GM23248 (cell line): ENCODE measurements around the gene RAB18. TPM values are rescaled to one million over a fixed set of nuclear protein-coding genes. Genes with fewer than 3 reads are reported as not detected.
A peak's percentile ranks its signal among the peaks of the same experiment; 100 is the strongest.

Source experiments
- DNase-seq: peaks from one replicate; pipeline ENCODE4 v3.0.0-alpha.2; 2015
- H2AFZ ChIP-seq: fragments of 200-600 bp; sonication (generic); 2 replicates; pipeline ENCODE4 v1.6.1; 2016; ENCODE audit warnings: antibody characterized with exemption
- H3F3A ChIP-seq: fragments of 200-600 bp; sonication (generic); 2 replicates; pipeline ENCODE4 v1.6.1; 2016; ENCODE audit warnings: mild to moderate bottlenecking, antibody characterized with exemption, mixed run types; ENCODE audit not compliant: insufficient read depth
- H3K27ac ChIP-seq: fragments of 200-600 bp; sonication (generic); 2 replicates; pipeline ENCODE4 v1.5.1; 2016; ENCODE audit warnings: mild to moderate bottlenecking
- H3K27me3 ChIP-seq: fragments of 200-600 bp; sonication (generic); replicated peaks from 2 replicates; pipeline ENCODE4 v1.6.1; 2016; ENCODE audit warnings: mild to moderate bottlenecking; ENCODE audit not compliant: insufficient read depth
- H3K36me3 ChIP-seq: fragments of 200-600 bp; sonication (generic); 2 replicates; pipeline ENCODE4 v1.6.1; 2016; ENCODE audit warnings: low read depth, mild to moderate bottlenecking
- H3K4me1 ChIP-seq: fragments of 200-600 bp; sonication (generic); 2 replicates; pipeline ENCODE4 v1.6.1; 2016; ENCODE audit warnings: mild to moderate bottlenecking; ENCODE audit not compliant: insufficient read depth
- H3K4me2 ChIP-seq: fragments of 200-600 bp; sonication (generic); one replicate; pipeline ENCODE4 v1.6.1; 2016; ENCODE audit warnings: mild to moderate bottlenecking; ENCODE audit not compliant: unreplicated experiment
- H3K4me3 ChIP-seq: fragments of 200-600 bp; sonication (generic); 2 replicates; pipeline ENCODE4 v1.5.1; 2016; ENCODE audit warnings: mild to moderate bottlenecking
- H3K79me2 ChIP-seq: fragments of 200-600 bp; sonication (generic); 2 replicates; pipeline ENCODE4 v1.6.1; 2016; ENCODE audit warnings: mild to moderate bottlenecking; ENCODE audit not compliant: insufficient read depth
- H3K9ac ChIP-seq: fragments of 200-600 bp; sonication (generic); 2 replicates; pipeline ENCODE4 v1.6.1; 2016; ENCODE audit warnings: mild to moderate bottlenecking
- H3K9me2 ChIP-seq: fragments of 200-600 bp; sonication (generic); 2 replicates; pipeline ENCODE4 v1.6.1; 2016; ENCODE audit warnings: mixed run types, mild to moderate bottlenecking, moderate library complexity; ENCODE audit not compliant: insufficient read depth
- H3K9me3 ChIP-seq: fragments of 200-600 bp; sonication (generic); one replicate; pipeline ENCODE4 v1.6.1; 2017; ENCODE audit warnings: low read depth
- H4K20me1 ChIP-seq: fragments of 200-600 bp; sonication (generic); 2 replicates; pipeline ENCODE4 v1.6.0; 2016; ENCODE audit not compliant: insufficient read depth
- EZH2 ChIP-seq: fragments of 200-600 bp; sonication (generic); IDR thresholded peaks from 2 replicates; pipeline ENCODE4 v1.6.1; 2018; ENCODE audit warnings: antibody characterized with exemption, mild to moderate bottlenecking; ENCODE audit not compliant: insufficient read depth, poor library complexity, severe bottlenecking
- EZH2phosphoT487 ChIP-seq: fragments of 200-600 bp; sonication (generic); IDR thresholded peaks from 2 replicates; pipeline ENCODE4 v1.6.1; 2018; ENCODE audit warnings: antibody characterized with exemption, moderate library complexity, mild to moderate bottlenecking, low read depth; ENCODE audit not compliant: insufficient read depth
- WGBS, 2 experiments: methylation state at CpG; one replicate each; pipeline ENCODE4 v1.1.6; 2015 to 2017; ENCODE audit warnings: low lambda C conversion rate in 2 of 2, low coverage in 1 of 2; ENCODE audit errors: missing lambda C conversion rate in 2 of 2; 5-methylcytosine and 5-hydroxymethylcytosine counted together
- in situ Hi-C: fragments of 300-500 bp; cut with MboI; formaldehyde crosslinking; loops from 2 replicates; pipeline ENCODE4 v1.15.0; 2020
- polyA plus RNA-seq: library from polyadenylated mRNA; unstranded; fragments of >200 nt; fragmentation: Nextera tagmentation; extraction: Ambion mirVana; gene quantifications from 2 replicates; pipeline ENCODE4 v1.2.1, GENCODE V29; 2016
- total RNA-seq: library from RNA; depleted of rRNA; stranded (reverse); fragments of >200 nt; shearing (Covaris generic); gene quantifications from 2 replicates; pipeline ENCODE4 v1.2.3, GENCODE V29; 2014

RAB18 gene
- total and polyA plus RNA-seq, 2 experiments from 2014 or later = 57.7 to 221 TPM

GRCh38 chr10:27474741-27475140 lies 29.4 kb upstream of the RAB18 start:
- in situ Hi-C loops = no loop called here

GRCh38 chr10:27479016-27479415 lies 25.1 kb upstream of the RAB18 start:
- no peaks in the 10 kb centered on the region for H3K36me3 ChIP-seq
- no peaks in the 10 kb centered on the region for H3K79me2 ChIP-seq
- peaks cover 15% of the 10 kb centered on the region for H3K4me1 ChIP-seq
- no peaks in the 10 kb centered on the region for H3K9me3 ChIP-seq
- no peak for DNase-seq
- no peak overlapping the region for H3K4me2 ChIP-seq
- WGBS, 2 experiments = 37 to 58% methylated on average over 2 of the region's 2 CpGs
- no peak overlapping the region for H2AFZ ChIP-seq
- no peaks in the 10 kb centered on the region for H3K27me3 ChIP-seq
- no peaks in the 10 kb centered on the region for H3K9me2 ChIP-seq
- no peaks in the 10 kb centered on the region for H4K20me1 ChIP-seq
- no peak overlapping the region for H3K4me3 ChIP-seq
- in situ Hi-C loops = no loop called here
- H3K27ac ChIP-seq = no peak overlapping the region
- peaks cover 7% of the 10 kb centered on the region for H3F3A ChIP-seq
- H3K9ac ChIP-seq = no peak overlapping the region
- TF ChIP-seq EZH2 = no peak

More at GRCh38 chr10:27474741-27475140, 29.4 kb upstream of the RAB18 start:
- H3K27ac ChIP-seq = no peak overlapping the region
- no peak overlapping the region for H3K4me2 ChIP-seq
- no peaks in the 10 kb centered on the region for H3K79me2 ChIP-seq
- peak; percentile 39 for DNase-seq
- no peaks in the 10 kb centered on the region for H3K27me3 ChIP-seq
- H4K20me1 ChIP-seq = no peaks in the 10 kb centered on the region
- 32 to 44% methylated on average over 4 of the region's 4 CpGs for WGBS, 2 experiments
- TF ChIP-seq EZH2 (no peak), EZH2phosphoT487 (no peak)
- no peaks in the 10 kb centered on the region for H3K36me3 ChIP-seq
- H3K9me2 ChIP-seq = no peaks in the 10 kb centered on the region
- no peak overlapping the region for H3K4me3 ChIP-seq
- no peak overlapping the region for H3K9ac ChIP-seq
- no peaks in the 10 kb centered on the region for H3K4me1 ChIP-seq
- no peaks in the 10 kb centered on the region for H3K9me3 ChIP-seq
- peak overlapping the region; percentile 36; the same call in 1 of the 2 replicates for H2AFZ ChIP-seq
- no peaks in the 10 kb centered on the region for H3F3A ChIP-seq

DNA sequence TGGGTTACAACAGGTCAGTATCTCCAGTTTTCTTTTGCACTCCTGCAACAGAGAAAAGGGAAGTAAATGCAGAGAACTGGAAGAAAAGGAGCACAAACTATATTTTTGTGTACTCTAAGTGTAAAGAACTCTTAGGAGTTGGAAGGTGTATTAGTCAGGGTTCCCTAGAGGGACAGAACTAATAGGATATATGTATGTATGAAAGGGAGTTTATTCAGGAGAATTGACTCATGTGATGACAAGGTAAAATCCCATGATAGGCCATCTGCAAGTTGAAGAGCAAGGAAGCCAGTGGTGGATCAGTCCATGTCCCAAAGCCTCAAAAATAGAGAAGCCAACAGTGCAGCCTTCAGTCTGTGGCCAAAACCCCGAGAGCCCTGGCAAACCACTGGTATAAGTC lies 22.6 kb upstream of the RAB18 start:
- no peaks in the 10 kb centered on the region for H3K9me3 ChIP-seq
- no peaks in the 10 kb centered on the region for H3K27me3 ChIP-seq
- H4K20me1 ChIP-seq = no peaks in the 10 kb centered on the region
- H3K4me1 ChIP-seq = peaks cover 15% of the 10 kb centered on the region
- no peak overlapping the region for H3K4me3 ChIP-seq
- in situ Hi-C loops = no loop called here
- WGBS, 2 experiments = 71 to 85% methylated on average over 1 of the region's 1 CpG
- H3K9ac ChIP-seq = no peak overlapping the region
- no peak for TF ChIP-seq EZH2phosphoT487
- TF ChIP-seq EZH2 = no peak
- no peak overlapping the region for H3K27ac ChIP-seq
- no peak for DNase-seq
- no peaks in the 10 kb centered on the region for H3K9me2 ChIP-seq
- H2AFZ ChIP-seq = no peak overlapping the region
- H3F3A ChIP-seq = peaks cover 7% of the 10 kb centered on the region
- no peaks in the 10 kb centered on the region for H3K79me2 ChIP-seq
- no peak overlapping the region for H3K4me2 ChIP-seq
- H3K36me3 ChIP-seq = no peaks in the 10 kb centered on the region

DNA sequence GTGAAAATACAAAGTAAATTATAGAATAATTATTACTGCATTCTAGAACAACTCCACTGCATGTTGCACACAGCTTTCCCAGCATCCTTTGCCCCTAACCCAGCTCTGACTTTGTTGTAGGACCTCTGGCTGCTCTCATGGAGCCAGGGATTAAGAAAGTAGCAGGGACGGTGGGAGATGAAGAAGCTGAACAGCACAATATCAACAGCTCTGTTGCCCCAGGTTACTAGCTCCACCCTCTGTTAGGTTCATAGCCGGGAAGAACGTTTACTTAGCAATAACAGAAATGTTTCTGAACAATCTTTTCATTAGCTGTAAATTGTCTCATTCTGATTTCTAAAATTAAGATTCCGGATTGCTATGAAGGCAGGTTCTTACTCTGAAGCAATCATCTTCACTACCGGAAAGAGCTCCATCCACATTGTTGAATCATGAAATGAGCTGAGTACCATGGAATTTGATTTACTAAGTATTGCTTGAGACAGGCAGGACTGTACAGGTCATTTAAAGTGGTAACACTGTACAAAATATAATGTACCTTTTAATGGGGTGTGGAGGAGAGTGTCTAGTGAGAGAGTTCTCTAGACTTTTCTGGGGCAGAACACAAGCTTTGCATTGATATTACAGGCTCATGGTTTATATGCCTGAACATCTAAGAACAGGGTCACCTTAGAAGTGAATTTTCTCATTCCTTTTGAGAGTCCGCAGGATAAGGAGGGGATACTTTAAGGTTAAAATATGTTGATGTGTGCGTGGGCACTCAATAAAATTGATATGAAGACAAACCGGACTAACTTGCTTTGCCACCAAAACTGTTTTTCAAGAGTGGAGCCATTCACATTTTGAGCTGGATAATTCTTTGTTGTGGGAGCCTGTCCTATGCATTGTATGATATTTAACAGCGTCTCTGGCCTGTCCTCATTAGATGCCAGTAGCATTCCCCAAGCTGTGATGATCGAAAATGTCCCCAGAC lies 20.8 kb upstream of the RAB18 start:
- Histone ChIP-seq H3K4me2 (peak overlapping the region; percentile 83), H3K36me3 (no peaks in the 10 kb centered on the region), H3K27ac (peak overlapping the region; percentile 68), H3K4me1 (peaks cover 15% of the 10 kb centered on the region), H3K4me3 (peak overlapping the region; percentile 55), H3K9me2 (no peaks in the 10 kb centered on the region), H3K9me3 (no peaks in the 10 kb centered on the region), H3K9ac (peak overlapping the region; percentile 55), H3K79me2 (no peaks in the 10 kb centered on the region), H4K20me1 (no peaks in the 10 kb centered on the region), H3K27me3 (no peaks in the 10 kb centered on the region), H3F3A (peaks cover 7% of the 10 kb centered on the region), H2AFZ (peak overlapping the region; percentile 86)
- 31 to 33% methylated on average over 10 of the region's 10 CpGs for WGBS, 2 experiments
- peak; percentile 80 for DNase-seq
- in situ Hi-C loops = no loop called here
- TF ChIP-seq EZH2phosphoT487 (no peak), EZH2 (no peak)
